Stomach (tissue), 9 donors: ENCODE results near the gene CD3G. TPM values are rescaled to one million over a fixed set of nuclear protein-coding genes. Genes with fewer than 3 reads are reported as not detected.

Source experiments
- DNase-seq, 2 donors: peaks; one replicate each; pipeline versions ENCODE4 v3.0.0 to v3.0.0-alpha.2; 2013 to 2019
- H3K27ac ChIP-seq, 5 donors: fragments of 200-600 bp in 4 of 5; sonication (generic) in 4 of 5; one replicate each; pipeline ENCODE4 v1.5.1; 2013 to 2019; ENCODE audit warnings: mild to moderate bottlenecking in 1 of 5, moderate library complexity in 1 of 5
- H3K27me3 ChIP-seq, 3 donors: fragments of 200-600 bp; sonication (generic); one replicate each; pipeline ENCODE4 v1.5.1; 2017 to 2019; ENCODE audit warnings: mixed run types in 1 of 3
- H3K36me3 ChIP-seq, 4 donors: fragments of 200-600 bp; sonication (generic); 1 replicate in 3 of 4; 2 replicates in 1 of 4; pipeline ENCODE4 v1.5.1; 2016 to 2019
- H3K4me1 ChIP-seq, 4 donors: fragments of 200-600 bp; sonication (generic); one replicate each; pipeline ENCODE4 v1.5.1; 2016 to 2019
- H3K4me3 ChIP-seq, 4 donors: fragments of 200-600 bp; sonication (generic) in 3 of 4; one replicate each; pipeline ENCODE4 v1.5.1; 2016 to 2019; ENCODE audit warnings: mild to moderate bottlenecking in 1 of 4
- H3K9me3 ChIP-seq, 4 donors: fragments of 200-600 bp; sonication (generic); one replicate each; pipeline ENCODE4 v1.5.1; 2016 to 2019
- EP300 ChIP-seq: sonication (generic); formaldehyde crosslinking; IDR thresholded peaks from one replicate; pipeline ENCODE4 v1.6.1; 2017; ENCODE audit warnings: antibody characterized with exemption
- POLR2A ChIP-seq, 4 donors: fragments of 450-650 bp; IDR thresholded peaks; one replicate each; pipeline ENCODE4 v1.6.1; 2016; ENCODE audit warnings: antibody characterized with exemption in 4 of 4, control low read depth in 2 of 4, mild to moderate bottlenecking in 1 of 4, moderate library complexity in 1 of 4
- POLR2AphosphoS5 ChIP-seq, 3 donors: sonication (generic); formaldehyde crosslinking; IDR thresholded peaks; one replicate each; pipeline ENCODE4 v1.6.1; 2016; ENCODE audit warnings: antibody characterized with exemption in 3 of 3
- WGBS, 5 donors: extraction: QIAGEN DNeasy Blood & Tissue Kit in 3 of 5; methylation state at CpG; one replicate each; pipeline versions ENCODE4 v1.1.5 to v1.1.7; 2013 to 2018; 5-methylcytosine and 5-hydroxymethylcytosine counted together
- intact Hi-C: fragments of 100-400 bp; cut with DNase I; formaldehyde crosslinking; loops from one replicate; pipeline ENCODE4 v1.15.1; 2023; ENCODE audit warnings: low total_unique reads
- polyA plus RNA-seq, 3 donors: library from polyadenylated mRNA; stranded (reverse); fragments of 200-250 nt; gene quantifications; one replicate each; pipeline ENCODE4 v1.2.3, GENCODE V29; 2013
- total RNA-seq, 5 donors: library from RNA; depleted of rRNA; stranded (reverse); fragments of >200 nt; gene quantifications; one replicate each; pipeline versions ENCODE4 v1.1.0 to v1.2.3, GENCODE V29; 2014 to 2016
- TF ChIP-seq, protein P1 (sequence below), 7 experiments: fragments of 450-650 bp in 4 of 7; fragments of 200-600 bp in 3 of 7; sonication (generic) in 3 of 7; IDR thresholded peaks; one replicate each; pipeline ENCODE4 v1.5.1; 2016 to 2019; ENCODE audit warnings: antibody characterized with exemption in 7 of 7, control low read depth in 2 of 7, mild to moderate bottlenecking in 1 of 7
- donor health status: healthy with polysubstance abuse.
- donor health status: Bipolar disorder and iron deficiency.
- donor health status: healthy.

Gene CD3G
- total and polyA plus RNA-seq, 8 donors = 0.18 to 9.5 (median 1.2) TPM; not detected in 3

DNA sequence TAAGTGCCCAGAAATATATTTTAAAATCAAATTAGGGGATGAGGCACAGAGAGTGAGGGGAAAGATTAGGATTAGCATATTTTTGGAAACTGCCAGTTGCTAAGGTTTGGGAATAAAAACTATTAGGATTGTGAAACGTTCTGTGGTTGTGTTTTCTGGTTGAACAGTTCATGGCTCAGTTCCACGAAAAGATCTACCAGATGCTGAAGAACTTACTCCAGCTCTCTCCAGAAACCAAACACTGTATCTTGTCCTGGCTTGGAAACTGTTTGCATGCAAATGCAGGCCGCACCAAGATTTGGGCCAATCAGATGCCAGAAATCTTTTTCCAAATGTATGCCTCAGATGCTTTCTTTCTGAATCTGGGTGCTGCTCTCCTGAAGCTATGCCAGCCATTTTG is 30.6 kb downstream of the CD3G start:
- Histone ChIP-seq H3K36me3 (peaks cover 90 to 100% (median 99%) of the 10 kb centered on the region in 4 donors), H3K27ac (no peak overlapping the region), H3K4me3 (no peak overlapping the region), H3K9me3 (no peaks in the 10 kb centered on the region), H3K4me1 (no peaks in the 10 kb centered on the region), H3K27me3 (no peaks in the 10 kb centered on the region)
- TF ChIP-seq POLR2A (IDR thresholded peaks at IDR 0.05) (no peak), POLR2AphosphoS5 (IDR thresholded peaks at IDR 0.05) (no peak), EP300 (no peak)
- TF ChIP-seq, protein P1, sequence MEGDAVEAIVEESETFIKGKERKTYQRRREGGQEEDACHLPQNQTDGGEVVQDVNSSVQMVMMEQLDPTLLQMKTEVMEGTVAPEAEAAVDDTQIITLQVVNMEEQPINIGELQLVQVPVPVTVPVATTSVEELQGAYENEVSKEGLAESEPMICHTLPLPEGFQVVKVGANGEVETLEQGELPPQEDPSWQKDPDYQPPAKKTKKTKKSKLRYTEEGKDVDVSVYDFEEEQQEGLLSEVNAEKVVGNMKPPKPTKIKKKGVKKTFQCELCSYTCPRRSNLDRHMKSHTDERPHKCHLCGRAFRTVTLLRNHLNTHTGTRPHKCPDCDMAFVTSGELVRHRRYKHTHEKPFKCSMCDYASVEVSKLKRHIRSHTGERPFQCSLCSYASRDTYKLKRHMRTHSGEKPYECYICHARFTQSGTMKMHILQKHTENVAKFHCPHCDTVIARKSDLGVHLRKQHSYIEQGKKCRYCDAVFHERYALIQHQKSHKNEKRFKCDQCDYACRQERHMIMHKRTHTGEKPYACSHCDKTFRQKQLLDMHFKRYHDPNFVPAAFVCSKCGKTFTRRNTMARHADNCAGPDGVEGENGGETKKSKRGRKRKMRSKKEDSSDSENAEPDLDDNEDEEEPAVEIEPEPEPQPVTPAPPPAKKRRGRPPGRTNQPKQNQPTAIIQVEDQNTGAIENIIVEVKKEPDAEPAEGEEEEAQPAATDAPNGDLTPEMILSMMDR (IDR thresholded peaks at IDR 0.05) = no peak
- no peak for DNase-seq
- intact Hi-C loops = no loop called here
- 75 to 86% (median 82%) methylated on average over 3 of the region's 3 CpGs for WGBS, 5 donors

DNA sequence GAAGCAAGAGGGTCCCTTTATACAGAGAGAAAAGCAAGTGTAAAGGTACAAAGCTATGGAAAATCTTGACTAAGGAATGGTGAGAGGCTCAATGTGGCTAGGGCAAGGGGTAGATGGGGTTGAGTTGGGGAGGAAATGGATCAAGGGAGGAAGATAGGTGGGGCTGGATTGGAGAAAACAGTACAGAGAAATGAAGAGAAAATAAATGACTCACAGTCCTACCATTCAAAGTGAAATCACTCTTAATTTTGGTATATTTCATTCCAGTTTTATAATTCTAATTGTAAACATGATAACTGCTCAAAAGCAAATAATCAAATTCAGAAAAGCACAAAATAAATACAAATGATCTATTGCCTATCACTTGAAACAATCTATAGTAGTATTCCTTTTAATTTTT is 31.8 kb downstream of the CD3G start:
- no peak overlapping the region for H3K4me3 ChIP-seq
- peaks cover 88 to 100% (median 99%) of the 10 kb centered on the region in 4 donors for H3K36me3 ChIP-seq
- H3K27me3 ChIP-seq = no peaks in the 10 kb centered on the region
- TF ChIP-seq, protein P1 (IDR thresholded peaks at IDR 0.05) = no peak
- TF ChIP-seq EP300 = no peak
- no peak for TF ChIP-seq POLR2AphosphoS5 (IDR thresholded peaks at IDR 0.05)
- no peak for TF ChIP-seq POLR2A (IDR thresholded peaks at IDR 0.05)
- intact Hi-C loops = no loop called here
- H3K27ac ChIP-seq = no peak overlapping the region
- H3K4me1 ChIP-seq = no peaks in the 10 kb centered on the region
- H3K9me3 ChIP-seq = no peaks in the 10 kb centered on the region
- no peak for DNase-seq

DNA sequence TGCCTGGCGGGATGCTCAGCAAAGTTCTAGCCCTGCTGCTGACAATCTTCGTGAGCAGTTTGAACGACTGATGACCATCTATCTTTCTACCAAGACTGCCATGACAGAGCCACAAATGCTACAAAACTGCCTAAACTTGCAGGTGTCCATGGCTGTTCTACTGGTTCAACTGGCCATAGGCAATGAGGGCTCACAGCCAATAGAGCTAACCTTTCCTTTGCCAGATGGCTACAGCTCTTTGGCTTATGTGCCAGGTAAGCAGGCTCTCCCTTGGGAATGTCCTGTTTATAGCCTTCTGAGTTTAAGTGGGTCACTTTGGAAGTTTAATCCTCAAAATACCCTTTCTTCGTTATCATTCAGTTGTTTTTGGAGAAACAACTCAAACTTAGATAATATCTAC is 35.4 kb downstream of the CD3G start:
- no peaks in the 10 kb centered on the region for H3K9me3 ChIP-seq
- H3K4me1 ChIP-seq = no peaks in the 10 kb centered on the region
- TF ChIP-seq POLR2AphosphoS5 (IDR thresholded peaks at IDR 0.05) (no peak), EP300 (no peak), POLR2A (IDR thresholded peaks at IDR 0.05) (no peak)
- TF ChIP-seq, protein P1 (IDR thresholded peaks at IDR 0.05) = no peak
- no peak for DNase-seq
- H3K27ac ChIP-seq = no peak overlapping the region
- 85 to 98% (median 93%) methylated on average over 4 of the region's 4 CpGs for WGBS, 5 donors
- intact Hi-C loops = no loop called here
- peaks cover 76 to 100% (median 99%) of the 10 kb centered on the region in 4 donors for H3K36me3 ChIP-seq
- no peaks in the 10 kb centered on the region for H3K27me3 ChIP-seq
- no peak overlapping the region for H3K4me3 ChIP-seq

DNA sequence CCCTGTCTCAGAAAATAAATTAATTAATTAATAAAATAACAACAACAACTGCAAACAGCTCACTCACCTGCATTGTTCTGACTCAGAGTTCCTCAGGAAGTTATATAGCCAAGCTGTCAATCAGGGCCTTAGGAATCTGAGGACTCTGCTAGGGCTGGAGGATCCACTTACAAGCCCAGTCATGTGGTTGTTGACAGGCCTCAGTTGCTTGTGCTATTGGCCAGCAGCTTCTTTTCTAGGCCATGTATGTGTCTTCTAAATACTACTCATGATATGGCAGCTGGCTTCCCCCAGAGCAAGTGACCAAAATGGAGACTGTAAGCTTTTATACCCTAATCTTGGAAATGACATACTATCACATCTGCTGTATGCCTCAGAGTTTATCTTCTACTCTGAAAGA is 36.4 kb downstream of the CD3G start:
- Histone ChIP-seq H3K9me3 (no peaks in the 10 kb centered on the region), H3K4me3 (no peak overlapping the region), H3K27me3 (no peaks in the 10 kb centered on the region), H3K27ac (no peak overlapping the region), H3K36me3 (peaks cover 76 to 100% (median 99%) of the 10 kb centered on the region in 4 donors), H3K4me1 (no peaks in the 10 kb centered on the region)
- DNase-seq = no peak
- TF ChIP-seq POLR2AphosphoS5 (IDR thresholded peaks at IDR 0.05) (no peak), POLR2A (IDR thresholded peaks at IDR 0.05) (no peak), EP300 (no peak)
- TF ChIP-seq, protein P1 (IDR thresholded peaks at IDR 0.05) = no peak
- intact Hi-C loops = no loop called here
